Loucy (cell line): Measurements from ENCODE around the gene CYP46A1.

Experiments used
- H2AFZ ChIP-seq: fragments of 200-600 bp; sonication (generic); 2 replicates; pipeline ENCODE4 v1.6.0; 2016; ENCODE audit warnings: antibody characterized with exemption, mild to moderate bottlenecking, low read length, moderate library complexity
- H3F3A ChIP-seq: fragments of 200-600 bp; 2 replicates; pipeline ENCODE4 v1.6.0; 2016; ENCODE audit warnings: antibody characterized with exemption, low read depth, mild to moderate bottlenecking
- H3K27me3 ChIP-seq: fragments of 200-600 bp; sonication (generic); 2 replicates; pipeline ENCODE4 v1.6.1; 2014; ENCODE audit warnings: low read length, mild to moderate bottlenecking; ENCODE audit not compliant: insufficient read depth, poor library complexity, severe bottlenecking
- H3K36me3 ChIP-seq: fragments of 200-600 bp; sonication (generic); 2 replicates; pipeline ENCODE4 v1.6.1; 2016; ENCODE audit warnings: low read length; ENCODE audit not compliant: insufficient read depth
- H3K4me1 ChIP-seq: fragments of 200-600 bp; sonication (generic); 2 replicates; pipeline ENCODE4 v1.5.1; 2014; ENCODE audit warnings: low read length, mild to moderate bottlenecking; ENCODE audit not compliant: insufficient read depth, poor library complexity, severe bottlenecking
- H3K4me2 ChIP-seq: fragments of 200-600 bp; sonication (generic); 2 replicates; pipeline ENCODE4 v1.6.0; 2014; ENCODE audit warnings: antibody characterized with exemption, low read length, low read depth, mild to moderate bottlenecking; ENCODE audit not compliant: poor library complexity, severe bottlenecking
- H3K4me3 ChIP-seq: fragments of 200-600 bp; sonication (generic); 2 replicates; pipeline ENCODE4 v1.5.1; 2014; ENCODE audit warnings: low read length, mild to moderate bottlenecking, mixed read lengths; ENCODE audit not compliant: poor library complexity, severe bottlenecking
- H3K79me2 ChIP-seq: fragments of 200-600 bp; sonication (generic); 2 replicates; pipeline ENCODE4 v1.6.1; 2014; ENCODE audit warnings: low read length; ENCODE audit not compliant: insufficient read depth
- H3K9ac ChIP-seq: fragments of 200-600 bp; sonication (generic); 2 replicates; pipeline ENCODE4 v1.6.0; 2014; ENCODE audit warnings: mild to moderate bottlenecking, low read depth, low read length, moderate library complexity; ENCODE audit not compliant: poor library complexity, severe bottlenecking
- H3K9me2 ChIP-seq: fragments of 200-600 bp; sonication (generic); replicated peaks from 2 replicates; pipeline ENCODE4 v1.6.1; 2016; ENCODE audit warnings: low read depth, low read length, mixed read lengths
- H3K9me3 ChIP-seq: fragments of 200-600 bp; sonication (generic); 2 replicates; pipeline ENCODE4 v1.6.1; 2014; ENCODE audit warnings: mild to moderate bottlenecking, antibody characterized with exemption, low read length, low read depth; ENCODE audit not compliant: insufficient read depth
- H4K20me1 ChIP-seq: fragments of 200-600 bp; sonication (generic); 2 replicates; pipeline ENCODE4 v1.6.0; 2014; ENCODE audit warnings: antibody characterized with exemption, low read length, mild to moderate bottlenecking; ENCODE audit not compliant: insufficient read depth, poor library complexity, severe bottlenecking
- EZH2phosphoT487 ChIP-seq: fragments of 200-600 bp; IDR thresholded peaks from 2 replicates; pipeline ENCODE4 v1.6.1; 2018; ENCODE audit warnings: antibody characterized with exemption, mild to moderate bottlenecking, moderate library complexity, borderline replicate concordance
- TF ChIP-seq, protein P1 (sequence below): fragments of 200-600 bp; sonication (generic); conservative IDR thresholded peaks from 2 replicates; pipeline ENCODE4 v1.5.1; 2014; ENCODE audit warnings: mild to moderate bottlenecking, antibody characterized with exemption, low read length

Gene CYP46A1

DNA sequence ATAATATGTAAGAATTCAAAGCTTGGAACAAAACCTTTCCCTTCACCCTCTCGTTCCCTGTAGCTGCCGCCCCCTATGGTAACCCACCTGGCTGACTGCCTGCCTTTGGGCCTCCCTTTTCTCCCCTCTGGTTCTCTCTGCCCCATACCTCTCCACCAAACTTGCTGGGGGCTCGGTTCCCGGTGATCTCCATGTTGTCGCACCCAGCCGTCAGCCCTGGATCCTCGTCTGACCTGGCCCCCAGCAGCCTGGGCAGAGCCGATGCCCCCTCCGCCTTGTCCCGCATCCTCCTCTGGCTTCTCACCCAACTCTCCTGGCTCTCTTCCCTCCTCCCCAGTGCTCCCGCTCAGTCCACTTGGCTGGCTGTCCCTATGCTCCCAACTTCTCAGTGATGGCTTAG, 4.5 kb downstream of the CYP46A1 start:
- peaks cover 6% of the 10 kb centered on the region for H3K4me1 ChIP-seq
- no peaks in the 10 kb centered on the region for H3F3A ChIP-seq
- H3K27me3 ChIP-seq, result no peaks in the 10 kb centered on the region
- H3K79me2 ChIP-seq, result no peaks in the 10 kb centered on the region
- no peaks in the 10 kb centered on the region for H3K9me2 ChIP-seq
- TF ChIP-seq, protein P1, sequence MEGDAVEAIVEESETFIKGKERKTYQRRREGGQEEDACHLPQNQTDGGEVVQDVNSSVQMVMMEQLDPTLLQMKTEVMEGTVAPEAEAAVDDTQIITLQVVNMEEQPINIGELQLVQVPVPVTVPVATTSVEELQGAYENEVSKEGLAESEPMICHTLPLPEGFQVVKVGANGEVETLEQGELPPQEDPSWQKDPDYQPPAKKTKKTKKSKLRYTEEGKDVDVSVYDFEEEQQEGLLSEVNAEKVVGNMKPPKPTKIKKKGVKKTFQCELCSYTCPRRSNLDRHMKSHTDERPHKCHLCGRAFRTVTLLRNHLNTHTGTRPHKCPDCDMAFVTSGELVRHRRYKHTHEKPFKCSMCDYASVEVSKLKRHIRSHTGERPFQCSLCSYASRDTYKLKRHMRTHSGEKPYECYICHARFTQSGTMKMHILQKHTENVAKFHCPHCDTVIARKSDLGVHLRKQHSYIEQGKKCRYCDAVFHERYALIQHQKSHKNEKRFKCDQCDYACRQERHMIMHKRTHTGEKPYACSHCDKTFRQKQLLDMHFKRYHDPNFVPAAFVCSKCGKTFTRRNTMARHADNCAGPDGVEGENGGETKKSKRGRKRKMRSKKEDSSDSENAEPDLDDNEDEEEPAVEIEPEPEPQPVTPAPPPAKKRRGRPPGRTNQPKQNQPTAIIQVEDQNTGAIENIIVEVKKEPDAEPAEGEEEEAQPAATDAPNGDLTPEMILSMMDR, result no peak
- TF ChIP-seq EZH2phosphoT487, result no peak
- no peak overlapping the region for H3K4me3 ChIP-seq
- no peak overlapping the region for H3K9ac ChIP-seq
- no peaks in the 10 kb centered on the region for H3K9me3 ChIP-seq
- no peaks in the 10 kb centered on the region for H3K36me3 ChIP-seq
- no peaks in the 10 kb centered on the region for H4K20me1 ChIP-seq
- H2AFZ ChIP-seq, result no peak overlapping the region
- H3K4me2 ChIP-seq, result no peak overlapping the region

- Histone ChIP-seq H3K79me2 (no peaks in the 10 kb centered on the region), H3K27me3 (no peaks in the 10 kb centered on the region), H4K20me1 (no peaks in the 10 kb centered on the region), H3K4me1 (peaks cover 6% of the 10 kb centered on the region), H3K36me3 (no peaks in the 10 kb centered on the region), H2AFZ (no peak overlapping the region; the same call in 1 of the 2 replicates), H3K4me2 (no peak overlapping the region), H3F3A (no peaks in the 10 kb centered on the region), H3K9ac (no peak overlapping the region), H3K9me3 (no peaks in the 10 kb centered on the region), H3K4me3 (no peak overlapping the region), H3K9me2 (no peaks in the 10 kb centered on the region)
- no peak for TF ChIP-seq EZH2phosphoT487
- TF ChIP-seq, protein P1, result no peak
Measured at GRCh38 chr14:99689266-99690236, 5.5 kb downstream of the CYP46A1 start.

- no peak overlapping the region for H3K4me2 ChIP-seq
- H3K4me1 ChIP-seq, result peaks cover 6% of the 10 kb centered on the region
- no peak overlapping the region for H3K9ac ChIP-seq
- H3F3A ChIP-seq, result no peaks in the 10 kb centered on the region
- H3K36me3 ChIP-seq, result no peaks in the 10 kb centered on the region
- no peaks in the 10 kb centered on the region for H3K79me2 ChIP-seq
- no peaks in the 10 kb centered on the region; the same call in 1 of the 2 replicates for H3K9me2 ChIP-seq
- TF ChIP-seq EZH2phosphoT487, result no peak
- TF ChIP-seq, protein P1, result no peak
- H3K4me3 ChIP-seq, result no peak overlapping the region
- no peaks in the 10 kb centered on the region for H3K9me3 ChIP-seq
- H4K20me1 ChIP-seq, result no peaks in the 10 kb centered on the region
- H2AFZ ChIP-seq, result no peak overlapping the region
- no peaks in the 10 kb centered on the region for H3K27me3 ChIP-seq
Measured at GRCh38 chr14:99690636-99691035, 6.5 kb downstream of the CYP46A1 start.
